HG03520 (cell line): ENCODE data around the gene BORCS6.

Experiments
- ATAC-seq: cut with Tn5 transposase; IDR thresholded peaks from one replicate; pipeline ENCODE4 v1.9.1; 2021; ENCODE audit warnings: mild to moderate bottlenecking, moderate library complexity; ENCODE audit not compliant: unreplicated experiment

Gene BORCS6

DNA sequence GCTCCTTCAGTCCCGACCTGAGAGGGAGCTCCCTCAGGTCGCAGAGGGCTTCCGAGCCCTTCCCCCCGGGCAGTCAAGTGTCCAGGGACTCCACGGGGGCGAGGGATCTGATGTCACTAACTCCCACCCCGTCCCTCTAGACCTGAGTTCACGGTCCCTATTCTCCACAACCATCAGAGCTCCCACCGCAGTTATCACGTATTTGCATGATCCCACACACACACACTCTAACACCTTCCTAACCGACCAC is 34.1 kb downstream of the BORCS6 start:
- no peak for ATAC-seq

DNA sequence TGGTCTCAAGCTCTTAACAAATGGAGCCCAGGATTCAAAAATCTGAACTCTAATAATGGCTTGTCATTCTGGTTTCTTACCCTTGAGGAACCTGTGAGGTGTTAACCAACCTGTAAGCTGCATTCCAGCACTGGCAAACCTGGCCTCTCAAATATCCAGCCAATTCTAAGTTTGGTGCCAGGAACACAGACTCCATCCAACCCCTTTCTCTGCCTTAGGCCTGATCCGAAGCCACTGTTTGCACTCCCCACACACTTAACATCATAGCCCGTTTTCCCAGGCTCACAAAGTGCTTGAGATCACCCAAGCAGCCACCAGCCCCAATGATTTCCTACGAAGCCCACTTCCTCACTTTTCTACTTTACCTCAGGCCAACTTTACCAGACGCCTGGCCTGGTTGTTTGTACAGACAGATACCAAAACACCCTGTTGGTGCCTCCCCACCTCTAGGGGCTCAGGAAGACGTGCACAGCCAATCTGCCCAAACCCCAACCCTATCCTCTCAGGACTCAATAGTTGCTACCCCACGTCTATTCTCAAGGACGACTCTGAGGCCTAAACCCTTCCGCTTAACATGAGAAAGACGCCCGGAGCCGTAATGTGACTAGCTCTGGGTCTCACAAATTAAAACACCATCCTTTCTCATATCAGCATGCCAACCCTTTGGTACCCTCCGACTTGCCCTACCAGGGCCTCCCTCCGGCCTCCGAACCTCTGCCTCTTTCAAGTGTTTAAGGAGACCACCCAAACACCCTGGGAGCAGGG is 34.6 kb downstream of the BORCS6 start:
- ATAC-seq: no peak

DNA sequence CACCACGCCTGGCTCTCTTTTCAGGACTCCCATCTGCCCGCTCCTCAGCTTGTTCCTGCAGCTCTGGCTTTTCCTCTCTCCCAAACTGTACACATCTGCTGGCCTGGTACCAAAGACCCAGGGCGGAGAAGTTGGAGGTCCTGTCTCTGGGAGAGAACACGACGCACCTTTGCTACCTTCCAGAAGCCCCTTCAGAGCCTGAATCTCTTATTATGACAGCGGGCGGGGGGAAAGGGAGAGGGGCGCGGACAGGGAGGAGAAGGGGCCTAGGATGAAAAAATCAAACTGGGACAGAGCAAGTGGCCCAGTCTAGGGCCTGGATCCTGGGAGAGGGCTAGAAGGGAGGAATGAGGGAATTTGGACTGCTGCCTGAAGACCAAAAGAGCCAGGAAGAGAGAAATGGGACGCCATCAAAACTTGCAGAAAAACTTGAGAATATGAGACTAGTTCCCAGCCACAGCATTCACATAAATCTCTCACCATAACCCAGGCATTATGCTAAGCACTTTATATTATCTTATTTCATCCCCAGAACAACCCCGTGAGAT is 35.3 kb downstream of the BORCS6 start:
- no peak for ATAC-seq

DNA sequence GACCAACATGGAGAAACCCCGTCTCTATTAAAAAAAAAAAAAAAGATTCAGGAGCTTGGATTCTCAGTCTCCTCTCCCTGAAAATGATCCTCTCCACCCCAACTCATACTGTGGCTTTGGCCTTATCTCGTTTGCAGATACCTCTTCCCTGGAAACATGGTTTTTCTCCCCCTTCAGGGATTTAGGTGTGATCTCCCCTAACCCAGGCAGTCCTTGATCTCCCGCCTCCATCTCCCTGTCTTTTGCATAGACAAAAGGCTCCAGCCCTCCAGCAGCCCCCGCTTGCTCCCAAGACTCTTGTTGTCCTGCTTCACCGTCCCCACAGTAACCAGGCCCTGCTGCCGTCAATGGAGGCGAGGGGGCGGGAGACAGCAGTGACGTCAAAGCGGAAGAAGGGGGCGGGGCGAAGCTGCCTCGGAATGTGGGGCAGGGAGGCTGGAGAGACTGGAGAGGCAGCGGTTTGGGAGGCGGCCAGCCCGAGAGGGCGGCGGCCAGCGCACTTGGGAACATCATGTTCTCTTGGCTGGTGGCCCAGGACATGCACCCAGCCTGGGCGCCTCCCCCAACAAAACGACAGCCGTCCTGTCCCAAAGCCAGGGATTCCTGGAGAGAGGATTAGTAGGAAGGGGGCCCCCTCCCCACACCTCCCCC is 35.9 kb downstream of the BORCS6 start:
- no peak for ATAC-seq

DNA sequence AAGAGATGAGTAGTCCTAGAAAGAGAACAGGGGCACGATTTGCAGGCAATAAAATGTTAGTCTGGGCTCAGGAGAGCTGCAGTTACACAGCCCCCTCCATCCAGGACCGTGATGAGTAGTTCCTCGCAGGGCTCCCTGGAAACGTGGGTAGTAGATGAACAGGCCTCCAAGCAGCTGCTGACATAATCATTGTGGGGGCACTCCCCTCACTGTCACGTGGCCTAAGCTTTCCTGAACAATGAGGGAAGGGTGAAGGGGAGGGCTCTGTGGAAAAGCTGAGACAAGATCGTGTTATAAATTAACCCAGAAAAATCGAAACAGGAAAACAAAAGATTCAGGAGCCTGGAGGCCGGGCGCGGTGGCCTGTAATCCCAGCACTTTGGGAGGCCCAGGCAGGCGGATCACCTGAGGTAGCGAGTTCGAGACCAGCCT is 36.4 kb downstream of the BORCS6 start:
- no peak for ATAC-seq

DNA sequence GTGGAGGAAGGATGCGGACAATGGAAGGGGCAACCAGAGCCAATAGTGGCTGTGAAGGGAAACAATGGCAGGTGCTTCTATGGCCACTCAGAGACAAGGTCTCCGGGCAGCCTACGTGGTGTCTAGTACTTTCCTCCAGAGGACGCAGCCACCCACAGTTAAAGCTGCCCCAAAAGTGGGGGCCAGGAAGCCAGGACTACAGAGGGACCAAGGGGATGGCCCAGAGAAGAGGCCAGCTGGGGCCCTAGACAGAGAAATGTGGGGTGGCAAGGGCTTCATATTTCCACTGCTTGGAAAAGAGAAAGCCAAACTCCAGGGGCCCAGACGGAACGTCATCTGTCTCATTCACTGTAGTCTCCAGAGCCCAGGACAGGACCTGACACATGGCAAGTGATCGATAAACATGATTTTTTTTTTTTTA is 36.9 kb downstream of the BORCS6 start:
- no peak for ATAC-seq

DNA sequence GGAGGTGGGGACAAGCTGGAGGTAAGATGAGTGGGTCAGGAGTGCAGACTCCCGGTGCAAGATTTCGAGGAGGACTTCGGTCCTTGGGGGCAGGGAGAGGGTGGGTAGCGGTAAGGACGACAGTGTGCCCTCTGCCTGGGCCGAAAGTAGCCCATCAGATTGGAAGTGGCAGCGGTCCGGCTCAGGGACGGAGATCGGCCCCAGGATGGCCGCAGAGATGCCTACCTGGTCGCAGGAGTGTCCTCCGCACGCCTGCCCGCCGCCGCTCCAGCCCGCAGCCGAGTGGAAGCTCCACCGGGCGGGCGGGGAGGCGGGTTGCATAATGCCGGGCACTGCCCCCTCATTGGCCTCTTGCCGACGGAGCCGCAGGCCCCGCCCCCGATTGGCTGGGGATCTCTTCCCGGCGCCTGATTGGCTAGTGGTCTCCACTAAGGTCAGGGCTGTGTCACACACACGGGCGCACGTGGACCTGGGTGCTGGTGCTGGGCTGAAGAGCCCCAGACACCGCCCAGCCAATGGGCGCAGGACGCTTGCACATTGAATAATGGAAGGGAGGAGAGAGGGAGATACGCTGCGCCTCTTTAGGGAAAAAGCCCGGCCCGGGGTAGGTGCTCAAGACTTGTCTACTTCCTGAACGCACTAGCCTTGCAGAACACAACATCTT is 37.7 kb downstream of the BORCS6 start, which contains the start of gene PER1:
Gene PER1, minus strand, starts transcription at position 293 of the 664 bp plus-strand sequence. CDS start 1,698 bp downstream, outside the sequence.
- no peak for ATAC-seq

DNA sequence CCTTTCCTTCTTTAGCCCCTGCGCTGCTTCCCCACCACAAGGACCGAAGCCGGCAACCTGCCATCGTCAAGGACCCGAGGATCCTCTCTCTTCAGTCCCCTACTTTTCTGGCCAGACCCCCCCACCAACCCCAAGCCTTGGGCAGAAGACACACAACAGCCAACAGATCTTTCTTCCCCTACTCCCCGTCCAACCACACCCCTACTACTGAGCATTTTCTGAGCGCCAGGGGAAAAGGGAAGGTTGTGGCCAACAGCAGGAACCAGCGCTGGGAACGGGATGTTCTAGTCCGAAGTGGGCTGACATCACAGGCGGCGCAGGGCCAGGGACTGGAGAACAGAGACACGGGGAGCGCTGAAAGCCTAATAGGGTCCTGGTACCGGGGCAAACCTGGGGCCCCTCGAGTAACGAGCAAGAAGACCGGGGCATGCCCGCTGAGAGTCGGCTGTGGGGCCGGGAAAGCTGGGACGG is 38.3 kb downstream of the BORCS6 start:
- no peak for ATAC-seq

DNA sequence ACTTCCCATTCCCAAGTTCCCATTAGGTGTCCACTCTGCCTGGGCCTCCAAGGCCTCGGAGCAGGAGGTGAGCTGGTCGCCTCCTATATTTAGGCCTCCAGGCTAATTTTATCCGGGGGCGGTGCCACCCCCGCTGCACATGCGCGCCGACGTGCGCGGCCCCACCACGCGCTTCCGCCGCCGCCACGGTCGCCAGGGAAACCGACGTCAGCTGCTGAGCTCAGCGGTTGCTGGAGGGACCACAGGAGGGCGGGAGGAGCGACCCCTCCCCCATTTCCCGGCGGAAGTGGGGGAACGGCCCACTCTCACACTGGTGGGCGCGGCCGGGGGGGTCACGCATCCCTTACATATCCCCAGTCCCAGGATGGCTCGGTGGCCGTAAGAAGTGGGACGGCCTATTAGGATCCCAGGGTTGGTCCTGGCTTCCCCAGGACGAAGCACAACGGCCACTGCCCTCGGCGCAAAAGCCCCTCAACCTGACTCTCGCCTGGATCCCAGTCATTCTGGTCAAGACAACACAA is 38.8 kb downstream of the BORCS6 start:
- ATAC-seq: peak; percentile 43

DNA sequence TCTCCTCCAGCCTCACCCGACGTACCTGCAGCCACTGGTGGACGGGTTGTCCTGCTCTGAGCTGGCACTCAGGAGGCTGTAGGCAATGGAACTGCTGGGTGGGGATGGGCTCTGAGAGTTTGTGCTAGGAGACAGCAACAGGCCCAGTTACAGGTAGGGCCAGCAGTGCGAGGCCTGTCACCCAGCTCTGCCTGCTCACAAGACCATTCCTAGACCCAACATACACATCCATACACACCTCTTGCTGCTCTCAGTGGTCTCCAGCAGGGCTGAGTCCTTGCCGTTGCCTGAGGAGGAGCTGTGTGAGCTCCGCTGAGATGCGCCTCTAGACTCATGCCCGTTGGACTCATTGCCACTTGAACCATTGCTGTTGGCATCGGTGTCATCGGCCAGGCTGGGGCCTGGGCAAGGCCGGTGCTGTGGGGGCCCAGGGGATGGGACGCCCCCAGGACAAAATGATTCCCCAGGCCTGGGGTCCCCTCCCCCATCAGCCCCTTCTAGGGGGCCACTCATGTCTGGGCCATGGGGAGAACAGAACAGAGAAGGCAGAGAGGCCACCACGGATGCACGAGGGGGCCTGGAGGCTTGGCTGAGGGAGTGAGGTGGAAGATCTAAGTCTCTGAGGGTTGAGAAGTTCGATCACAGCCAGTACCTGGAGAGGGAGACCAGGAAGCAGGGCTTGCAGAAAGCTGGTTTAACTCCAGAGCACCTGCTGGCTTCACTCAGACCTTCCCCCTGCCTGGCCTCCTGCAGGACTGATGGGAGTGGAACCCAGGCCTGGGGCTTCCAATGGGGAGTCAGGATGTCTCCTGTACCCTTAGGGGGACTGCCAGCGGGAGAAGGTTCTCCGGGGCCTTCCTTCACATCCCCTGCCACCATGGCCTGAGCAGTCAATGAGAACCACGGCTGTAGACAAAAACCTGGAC is 39.5 kb downstream of the BORCS6 start:
- ATAC-seq: no peak

DNA sequence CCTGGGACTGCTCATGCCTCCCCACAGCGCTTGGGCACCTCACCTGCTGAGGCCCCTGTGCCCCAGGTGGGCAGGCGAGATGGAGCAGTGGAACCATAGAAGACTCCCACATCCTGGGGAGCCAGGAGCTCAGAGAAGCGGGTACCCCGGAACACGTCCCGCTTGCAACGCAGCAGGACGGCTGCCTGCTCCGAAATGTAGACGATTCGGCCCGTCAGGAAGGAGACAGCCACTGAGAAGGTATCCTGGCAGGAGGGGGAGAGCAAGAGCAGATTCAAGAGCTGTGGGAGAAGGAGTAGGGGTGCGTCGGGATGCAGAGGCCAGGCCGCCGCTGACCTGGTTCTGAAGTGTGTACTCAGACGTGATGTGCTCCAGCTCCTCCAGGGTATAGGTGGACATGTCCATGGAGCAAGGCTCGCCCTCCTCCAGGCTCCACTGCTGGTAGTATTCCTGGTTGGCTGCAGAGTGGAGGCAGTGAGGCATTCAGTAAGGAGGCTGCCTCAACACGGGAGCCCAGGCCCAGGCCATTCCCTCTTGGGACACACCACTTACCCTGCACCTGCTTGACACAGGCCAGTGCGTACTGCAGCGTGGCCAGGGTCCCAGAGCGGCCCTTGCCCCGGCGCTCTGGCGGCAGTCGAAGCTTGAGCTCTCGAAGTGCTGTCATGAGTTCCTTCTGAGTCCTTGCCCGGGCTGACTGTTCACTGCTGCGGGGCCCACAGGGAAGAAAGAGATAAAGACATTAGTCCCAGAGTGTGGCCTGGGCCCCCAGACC is 40.4 kb downstream of the BORCS6 start:
- no peak for ATAC-seq

DNA sequence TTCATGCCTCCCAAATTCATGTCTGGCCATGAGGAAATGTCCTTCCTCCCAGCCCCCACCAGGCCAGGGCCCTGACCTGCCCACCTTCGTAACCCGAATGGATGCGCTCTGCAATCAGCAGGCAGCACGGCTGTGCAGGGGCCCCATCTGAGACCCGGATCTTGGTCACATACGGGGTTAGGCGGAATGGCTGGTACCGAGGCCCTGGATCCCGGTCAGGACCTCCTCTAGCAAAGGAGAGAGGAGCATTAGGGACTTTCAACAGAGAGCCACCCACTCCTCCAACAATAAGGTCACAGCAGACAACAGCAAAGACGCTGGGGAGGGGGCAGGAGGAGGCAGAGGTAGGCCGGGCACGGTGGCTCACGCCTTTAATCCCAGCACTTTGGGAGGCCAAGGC is 41.4 kb downstream of the BORCS6 start:
- no peak for ATAC-seq

DNA sequence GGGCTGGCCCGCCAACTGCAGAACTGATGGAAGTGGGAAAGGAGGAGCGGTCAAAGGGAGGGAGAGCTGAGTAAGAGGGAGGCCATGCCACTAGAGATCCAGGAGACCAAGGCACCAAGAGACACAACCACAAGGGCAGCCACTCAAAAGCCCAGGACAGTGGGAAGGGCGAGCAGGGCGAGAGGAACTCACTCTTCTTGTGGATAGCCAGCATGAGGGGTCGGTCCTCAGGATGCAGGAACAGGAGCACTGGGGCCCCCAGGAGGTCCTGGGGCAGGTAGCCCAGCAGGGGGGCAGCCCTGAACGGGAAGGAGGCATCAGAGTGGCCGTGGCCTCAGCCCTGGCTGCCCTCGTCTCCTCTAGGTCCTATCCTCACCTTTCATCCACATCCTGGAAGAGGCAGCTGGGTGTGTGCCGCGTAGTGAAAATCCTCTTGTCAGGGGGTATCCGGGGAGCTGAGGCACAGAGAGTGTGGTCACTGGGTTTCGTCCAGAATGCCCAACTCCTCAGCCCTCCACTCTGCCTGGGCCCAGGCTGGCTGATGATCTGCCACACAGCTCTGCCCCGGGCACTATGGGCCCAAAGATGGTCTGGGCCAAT is 42.1 kb downstream of the BORCS6 start:
- ATAC-seq: no peak

DNA sequence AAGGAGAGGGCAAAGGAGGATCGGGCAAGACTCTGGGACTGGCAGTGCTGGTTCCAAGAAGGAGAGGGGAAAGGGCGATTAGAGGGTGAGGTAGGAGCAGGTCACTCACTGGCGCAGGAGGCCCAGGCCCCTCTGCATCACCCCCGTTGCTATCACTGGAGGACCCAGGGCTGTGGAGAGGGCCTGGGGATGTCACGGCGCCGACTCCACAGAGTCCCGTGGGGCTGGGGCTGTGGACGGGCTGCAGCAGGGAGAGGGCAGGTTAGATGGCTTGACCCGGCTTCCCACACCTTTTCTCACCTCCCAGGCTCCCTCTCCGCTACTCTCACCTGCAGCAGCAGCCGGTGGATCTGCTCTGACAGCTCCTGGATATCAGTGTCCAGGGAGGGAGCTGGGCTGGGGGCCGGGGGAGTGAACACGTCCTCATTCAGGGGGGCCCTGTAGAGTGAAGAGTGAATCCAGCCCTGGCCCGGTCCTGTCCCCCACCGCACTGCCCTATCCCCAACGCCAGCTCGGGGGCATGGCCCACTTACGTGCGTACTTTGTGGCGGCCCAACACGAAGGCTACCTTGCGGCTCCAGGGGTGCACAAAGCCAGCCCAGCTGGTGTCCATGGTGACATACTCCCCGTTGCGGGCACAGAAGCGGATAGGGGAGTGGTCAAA is 42.7 kb downstream of the BORCS6 start:
- ATAC-seq: no peak

DNA sequence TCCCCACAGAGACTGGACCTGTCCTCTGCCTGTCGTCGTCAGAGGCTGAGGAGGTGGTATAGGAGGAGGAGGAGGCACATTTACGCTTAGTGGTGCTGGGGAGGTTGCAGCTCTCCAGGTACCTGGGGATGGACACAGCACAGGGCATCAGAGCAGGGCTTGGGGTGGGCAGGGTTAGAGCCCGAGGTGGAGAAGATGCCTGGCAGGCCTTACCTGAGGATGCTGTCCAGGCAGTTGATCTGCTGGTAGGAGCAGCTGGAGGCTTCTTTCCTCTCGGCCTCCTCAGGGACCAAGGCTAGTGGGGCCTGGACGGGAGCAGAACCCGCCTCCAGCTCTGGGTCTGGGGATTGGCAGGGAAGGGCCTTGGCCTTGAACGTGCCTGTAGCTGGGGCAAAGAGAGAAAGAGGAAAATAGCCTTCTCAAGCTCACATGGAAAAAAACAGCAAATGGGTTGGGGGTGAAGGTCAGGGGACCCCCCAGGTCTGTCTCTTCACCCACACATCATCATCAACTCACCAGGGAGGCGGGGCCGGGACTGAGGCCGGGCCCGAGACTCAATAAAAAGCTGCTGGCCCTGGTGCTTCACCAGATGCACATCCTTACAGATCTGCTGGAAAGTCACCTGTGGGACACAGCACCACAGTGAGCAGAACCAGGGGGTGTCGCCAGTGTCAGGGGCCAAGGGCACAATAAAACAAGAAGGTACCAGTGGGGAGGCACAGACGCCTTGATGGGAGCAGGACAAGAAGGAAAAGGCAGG is 43.4 kb downstream of the BORCS6 start:
- no peak for ATAC-seq

DNA sequence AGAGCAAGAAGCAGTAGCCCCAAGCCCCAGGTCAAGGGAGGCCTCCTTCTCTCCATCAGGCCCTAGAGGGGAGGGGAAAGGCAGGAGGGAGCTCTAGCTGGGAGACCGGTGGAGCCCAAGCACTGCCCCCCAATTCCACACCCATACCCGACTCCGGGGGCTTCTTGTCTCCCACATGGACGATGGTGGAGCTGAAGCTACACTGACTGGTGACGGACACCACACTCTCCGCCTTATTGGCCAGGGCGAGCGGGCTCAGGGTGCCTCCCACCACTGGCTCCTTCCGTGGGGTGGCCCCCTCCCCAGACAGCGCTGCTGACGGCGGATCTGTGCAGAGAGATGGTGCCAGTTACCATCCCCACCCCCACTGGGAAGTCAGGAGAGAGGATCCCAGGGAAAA is 44.2 kb downstream of the BORCS6 start:
- ATAC-seq: no peak

DNA sequence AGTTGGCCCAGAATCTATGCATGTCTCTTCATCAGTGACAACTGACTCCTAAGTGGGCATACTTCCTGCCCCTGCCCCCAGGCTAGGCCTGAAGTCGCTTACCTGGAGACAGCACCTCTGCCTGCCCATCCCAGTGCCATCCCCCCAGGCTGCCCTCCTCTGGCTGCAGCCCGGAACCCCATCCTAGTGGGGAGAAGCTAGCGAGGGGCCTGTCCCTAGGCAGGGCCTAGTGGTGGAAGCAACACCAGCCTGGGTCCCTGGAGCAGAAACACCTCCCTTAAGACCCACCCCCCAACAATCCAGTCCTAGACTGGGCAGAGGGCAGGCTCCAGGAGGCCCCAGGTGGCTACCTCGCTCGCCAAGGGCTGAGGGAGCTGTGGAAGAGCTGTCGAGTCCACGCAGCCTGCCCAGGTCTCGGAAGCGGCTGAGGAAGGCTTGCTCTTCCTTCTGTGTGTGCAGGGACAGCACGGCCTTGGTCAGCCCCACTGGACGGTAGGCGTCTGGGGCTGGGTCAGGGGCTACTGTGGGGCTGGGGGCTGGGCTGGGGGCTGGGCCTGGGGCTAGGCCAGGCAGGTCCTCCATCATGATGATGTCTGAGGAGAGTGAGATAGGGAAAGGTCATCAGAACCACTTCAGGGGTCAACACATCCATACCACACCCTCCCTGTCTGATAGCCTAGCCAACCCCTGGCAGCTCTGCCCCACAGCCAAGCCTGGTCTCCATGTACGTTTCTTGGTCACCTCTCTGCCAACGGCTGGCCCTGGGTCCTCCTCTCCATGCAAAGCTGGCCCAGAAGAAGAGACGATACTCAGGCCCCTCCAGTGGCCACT is 45.4 kb downstream of the BORCS6 start:
- ATAC-seq: no peak
